Islet of Langerhans (tissue), 1 donor: ENCODE results near the gene CAMTA1.
"Not testable (repeated sequence)": the region's sequence is repeated elsewhere in the genome, so short reads cannot be mapped to it uniquely, and the experiment has no call there.

ENCODE experiments used
- FAIRE-seq: peaks from one replicate; lab custom pipeline; 2011; peaks lifted over from hg19 to GRCh38; lab: Jason Lieb, UNC

The CAMTA1 gene

GRCh38 chr1:6907201-6907600 is 121.9 kb downstream of the CAMTA1 start:
- no peak for FAIRE-seq

DNA sequence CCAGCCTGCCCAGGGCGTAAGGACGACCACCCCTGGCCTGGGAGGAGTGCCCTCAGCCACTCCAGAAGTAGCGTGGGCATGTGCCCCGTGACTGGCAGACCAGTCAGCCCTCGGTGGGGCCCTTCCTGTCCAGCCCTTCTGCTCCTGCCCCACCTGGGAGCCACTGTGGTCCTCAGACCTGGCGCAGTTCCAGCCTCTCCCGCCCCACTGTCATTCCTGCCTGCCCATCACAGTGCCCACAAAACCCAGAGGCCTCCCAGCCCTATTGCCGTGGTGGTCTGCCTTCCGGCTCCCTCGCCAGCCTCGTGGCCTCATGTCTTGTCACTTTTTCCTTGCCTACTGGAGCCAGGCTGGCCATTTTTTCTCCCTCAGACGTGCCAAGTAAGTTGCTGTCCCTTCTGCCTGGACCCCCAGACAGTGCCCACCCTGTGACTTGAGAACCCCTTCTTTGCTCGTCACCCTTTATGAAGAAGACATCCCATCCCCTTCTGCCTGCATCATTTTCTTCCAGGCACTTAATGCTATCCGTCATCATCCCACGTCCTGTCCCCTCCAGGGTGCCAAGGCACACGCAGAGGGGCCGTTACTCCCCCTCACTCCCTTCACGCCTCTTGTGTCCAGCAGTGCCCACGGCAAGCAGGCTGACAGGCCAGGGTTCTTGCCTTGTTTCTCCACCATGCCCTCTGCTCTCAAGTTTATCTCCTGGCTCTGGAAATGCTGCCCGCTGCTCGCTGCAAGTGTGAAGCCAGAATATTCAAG is 122.6 kb downstream of the CAMTA1 start:
- FAIRE-seq: no peak

DNA sequence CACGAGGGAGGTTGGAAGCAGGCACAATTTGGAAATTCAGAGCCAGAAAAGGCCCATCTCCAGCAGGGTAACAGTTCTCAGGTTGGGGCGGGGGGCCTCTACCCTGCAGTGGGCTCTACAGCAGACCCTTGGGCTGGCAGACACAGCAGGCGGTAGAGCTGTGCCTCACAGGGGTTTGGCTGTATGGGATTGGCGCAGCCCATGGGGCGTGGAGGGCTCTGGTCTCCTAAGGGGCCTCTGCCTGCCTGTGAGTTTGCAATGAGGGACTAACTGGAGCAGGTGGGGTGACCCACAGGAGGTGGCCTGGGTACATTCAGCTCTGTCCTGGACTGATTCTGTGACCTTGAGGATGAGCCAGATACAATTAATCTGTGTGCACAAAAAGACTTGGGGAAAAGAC is 124.1 kb downstream of the CAMTA1 start:
- FAIRE-seq: no peak

GRCh38 chr1:6909857-6910256 is 124.6 kb downstream of the CAMTA1 start:
- FAIRE-seq: no peak

DNA sequence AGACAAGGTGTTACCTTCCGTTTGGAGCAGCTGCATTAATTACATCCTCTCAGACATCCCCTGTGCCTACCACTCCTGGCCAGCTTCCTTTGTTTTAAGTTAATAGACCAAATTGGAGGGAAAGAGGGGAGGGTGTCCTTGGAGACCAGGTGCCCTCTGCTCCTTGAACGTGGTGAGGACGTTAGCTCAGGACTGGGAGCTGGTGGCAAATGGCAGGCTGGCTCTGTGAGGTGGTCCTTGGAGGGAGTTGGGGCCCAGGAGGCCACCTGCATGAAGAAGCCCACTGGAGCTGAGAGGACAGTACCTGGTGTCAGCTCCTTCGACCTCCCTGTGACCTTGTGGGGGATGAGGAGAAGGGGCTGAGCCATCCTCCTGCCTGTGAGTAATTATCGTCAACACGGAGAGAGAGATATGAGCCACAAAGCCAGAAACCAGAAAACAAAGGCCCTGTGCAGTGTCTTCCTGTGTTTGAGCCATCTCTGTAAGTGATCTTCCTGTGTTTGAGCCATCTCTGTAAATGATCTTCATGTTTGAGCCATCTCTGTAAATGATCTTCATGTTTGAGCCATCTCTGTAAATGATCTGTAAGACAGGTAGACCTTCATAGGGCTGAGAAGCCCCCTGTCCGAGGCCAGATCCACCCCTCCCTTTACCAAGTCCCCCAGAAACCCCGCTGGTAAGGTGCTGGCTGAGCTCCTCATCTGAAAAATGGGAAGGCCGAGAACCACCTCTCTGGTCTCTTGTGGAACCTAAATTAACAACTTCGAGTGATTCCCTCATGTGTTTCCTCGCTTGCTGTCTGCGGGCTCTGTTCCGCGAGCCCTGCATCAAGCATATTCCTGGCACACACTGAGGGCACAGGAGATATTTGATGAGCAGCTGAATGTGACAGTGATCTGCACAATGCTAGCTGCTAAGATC is 126.0 kb downstream of the CAMTA1 start:
- FAIRE-seq: no peak

- no peak for FAIRE-seq
These were observed 126.7 kb downstream of the CAMTA1 start for GRCh38 chr1:6911974-6912373.

GRCh38 chr1:6912518-6912917 is 127.3 kb downstream of the CAMTA1 start:
- no peak for FAIRE-seq

DNA sequence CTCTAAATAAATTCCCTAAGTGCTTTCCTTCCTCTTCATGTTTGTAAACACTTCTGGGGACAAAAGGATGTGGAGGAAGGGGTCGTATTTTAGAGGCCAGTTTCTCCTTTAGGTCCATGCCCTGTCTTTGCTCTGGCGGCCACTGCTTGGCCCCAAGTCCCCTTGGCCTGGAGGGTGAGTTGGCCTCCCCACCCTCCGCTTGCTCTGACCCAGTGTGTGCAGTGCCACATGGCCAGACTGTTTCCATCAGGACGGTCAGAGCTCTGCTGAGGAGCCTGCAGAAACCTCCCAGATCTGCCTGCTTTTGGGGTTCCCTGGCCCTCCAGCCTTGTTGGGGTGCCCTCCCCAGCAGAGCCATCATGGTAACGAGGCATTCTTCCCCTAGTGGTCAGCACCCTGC is 127.8 kb downstream of the CAMTA1 start:
- no peak for FAIRE-seq

GRCh38 chr1:6914706-6915105 is 129.5 kb downstream of the CAMTA1 start:
- no peak for FAIRE-seq

DNA sequence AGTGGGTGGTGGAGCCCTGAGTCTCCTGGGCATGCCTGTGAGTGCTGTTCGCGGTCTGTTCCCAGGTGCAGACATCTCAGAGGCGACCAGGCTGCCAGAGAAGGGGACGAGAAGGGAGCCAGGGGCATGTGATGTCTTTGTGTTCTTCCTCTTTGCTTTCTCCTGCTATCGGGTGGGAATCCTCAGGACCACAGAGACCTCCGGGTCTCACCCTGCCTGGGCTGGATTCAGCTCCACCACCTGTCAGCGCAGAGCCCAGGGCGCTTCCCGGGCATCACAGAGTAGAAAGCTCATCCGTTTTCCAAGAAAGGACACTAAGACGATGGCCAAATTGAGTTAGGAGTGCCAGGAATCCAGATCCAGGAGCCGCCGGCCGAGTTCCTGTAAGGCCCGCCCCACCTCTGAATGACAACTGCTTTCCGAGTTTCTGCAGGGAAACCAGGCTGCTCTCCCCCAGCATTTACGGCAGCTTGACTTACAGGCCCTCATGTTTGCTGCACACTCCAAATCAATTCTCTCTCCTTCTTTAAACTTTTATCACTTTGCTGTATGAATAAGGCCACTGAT is 130.8 kb downstream of the CAMTA1 start:
- FAIRE-seq: no peak

DNA sequence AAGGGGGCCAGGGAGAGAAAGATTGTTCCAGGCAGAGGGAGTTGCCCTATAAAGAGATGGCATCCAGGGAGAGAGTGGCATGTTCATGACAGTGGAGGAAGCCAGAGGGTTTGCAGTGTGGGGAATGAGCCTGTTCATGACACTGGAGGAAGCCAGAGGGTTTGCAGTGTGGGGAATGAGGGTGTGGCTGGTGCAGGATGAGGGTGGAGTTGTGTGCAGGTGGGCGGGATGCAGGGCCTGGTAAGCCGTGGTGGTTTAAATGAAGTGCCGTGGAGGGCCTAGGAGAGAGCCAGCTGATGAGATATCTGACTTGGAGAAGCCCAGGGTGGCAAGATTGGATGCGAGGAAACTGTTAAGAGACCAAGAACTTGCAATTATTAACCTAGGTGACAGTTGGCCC is 131.8 kb downstream of the CAMTA1 start:
- FAIRE-seq: no peak

- FAIRE-seq: no peak
These were observed 133.1 kb downstream of the CAMTA1 start for GRCh38 chr1:6918186-6918924.

GRCh38 chr1:6918925-6919511 is 133.8 kb downstream of the CAMTA1 start:
- no peak for FAIRE-seq

- FAIRE-seq: not testable (repeated sequence)
These were observed 136.3 kb downstream of the CAMTA1 start for GRCh38 chr1:6921506-6921905.

DNA sequence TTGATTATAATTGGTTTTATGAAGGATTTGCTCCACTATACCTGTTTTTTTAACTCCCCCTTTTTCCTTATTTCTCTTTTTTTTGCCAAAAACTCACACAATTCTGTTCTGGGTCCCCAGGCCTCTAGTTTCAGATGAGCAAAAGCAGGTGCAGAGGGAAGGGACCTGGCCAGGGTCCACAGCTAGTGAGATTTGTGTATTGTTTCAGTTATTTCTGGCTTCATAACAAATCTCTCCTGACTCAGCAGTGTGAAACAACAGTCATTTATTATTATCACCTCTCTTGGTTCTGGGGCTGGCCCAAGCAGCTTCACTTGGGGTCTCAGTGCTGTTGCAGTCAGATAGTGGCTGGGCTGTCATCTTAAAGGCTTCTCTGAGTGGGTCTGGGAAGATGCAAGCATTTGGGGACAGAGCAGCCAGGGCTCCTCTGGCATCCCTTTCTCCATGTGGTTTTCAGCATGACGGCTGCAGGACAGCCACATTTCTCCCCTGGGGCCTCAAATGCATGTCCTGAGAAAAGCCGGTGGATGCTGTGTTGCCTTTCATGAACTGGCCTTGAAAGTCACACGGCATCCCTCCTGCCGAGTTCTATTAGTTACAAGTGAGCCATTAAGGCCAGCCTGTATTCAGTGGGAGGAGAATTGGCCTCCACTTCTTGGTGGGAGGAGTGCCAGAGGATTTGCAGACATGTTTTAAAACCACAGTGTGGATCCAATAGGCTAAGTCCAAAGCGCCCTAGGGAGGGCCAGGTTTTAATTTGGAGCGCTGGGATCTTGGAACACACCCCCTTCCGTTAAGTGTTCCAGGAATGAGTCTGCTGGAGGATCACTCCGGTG is 137.1 kb downstream of the CAMTA1 start:
- FAIRE-seq: no peak

GRCh38 chr1:6923012-6923411 is 137.8 kb downstream of the CAMTA1 start:
- FAIRE-seq: no peak

GRCh38 chr1:6923416-6923815 is 138.2 kb downstream of the CAMTA1 start:
- no peak for FAIRE-seq

DNA sequence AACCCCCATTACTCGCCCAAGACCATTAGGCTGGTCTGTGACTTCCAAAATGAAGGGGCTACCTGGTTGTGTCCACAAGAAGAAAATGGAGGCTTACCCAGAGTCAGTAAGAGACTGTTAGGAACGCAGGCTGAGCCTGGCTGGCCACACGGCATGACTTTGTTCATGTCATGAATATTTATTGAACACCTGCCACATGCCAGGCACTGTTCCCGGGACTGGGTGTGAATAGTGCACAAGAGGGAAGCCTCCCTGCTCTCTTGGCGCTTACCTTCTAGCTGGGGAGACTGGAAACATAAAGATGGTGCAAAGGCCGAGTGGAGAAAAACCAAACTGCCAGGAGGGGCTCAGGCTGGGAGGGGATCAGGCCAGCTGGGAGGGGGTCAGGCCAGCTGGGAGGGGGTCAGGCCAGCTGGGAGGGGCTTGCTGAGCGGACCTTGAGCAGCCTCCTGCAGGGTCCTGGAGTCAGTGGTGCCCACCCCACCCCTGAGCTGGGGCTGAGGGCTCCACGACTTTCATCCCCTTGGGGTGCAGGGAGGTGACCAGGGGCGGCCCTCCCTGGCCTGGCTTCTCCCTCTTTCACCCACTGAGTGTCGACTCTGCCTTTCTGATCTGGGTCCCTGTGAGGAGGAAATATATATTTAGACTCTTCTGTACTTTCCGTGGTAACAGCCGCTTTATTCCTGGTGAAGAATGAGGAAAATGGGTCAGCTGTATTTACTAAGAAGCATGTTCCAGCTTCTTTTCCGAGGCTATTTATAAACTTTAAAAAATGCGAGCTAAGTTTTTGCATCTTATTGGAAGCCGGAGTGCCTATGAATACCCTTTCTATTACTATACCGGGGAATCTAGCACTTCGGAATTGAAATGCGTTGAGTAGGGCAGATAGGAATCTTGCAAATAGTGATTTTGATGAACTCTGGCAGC is 139.0 kb downstream of the CAMTA1 start:
- FAIRE-seq: no peak

- no peak for FAIRE-seq
These were observed 139.6 kb downstream of the CAMTA1 start for GRCh38 chr1:6924891-6925290.

DNA sequence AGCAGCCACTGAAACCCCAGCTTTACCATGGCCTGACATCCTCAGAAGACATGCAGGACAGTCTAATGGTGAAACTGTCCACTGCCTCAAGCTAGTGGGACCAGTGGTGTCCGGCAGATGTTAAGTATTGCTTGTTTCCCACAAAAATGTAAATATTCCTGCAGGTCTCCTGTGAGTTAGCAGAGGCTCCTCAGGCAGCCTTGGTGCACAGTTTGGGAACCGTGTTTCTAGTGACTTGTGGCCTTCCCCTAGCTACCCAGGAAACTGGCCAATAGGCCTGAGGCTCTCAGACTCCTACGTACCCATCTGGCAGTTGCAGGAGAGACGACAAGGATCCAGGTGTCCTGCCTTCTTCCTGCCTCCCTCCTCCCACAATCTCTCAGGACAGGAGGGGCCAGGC is 142.4 kb downstream of the CAMTA1 start:
- FAIRE-seq: no peak
